Sciatic nerve (tissue), 2 donors: ENCODE results near the gene PEAK1. TPM values are rescaled to one million over a fixed set of nuclear protein-coding genes. Genes with fewer than 3 reads are reported as not detected.

ENCODE experiments used
- ATAC-seq: fragments of 200-7000 bp; cut with Tn5 transposase; one replicate; pipeline ENCODE4 v1.9.1; 2020; ENCODE audit warnings: mild to moderate bottlenecking, moderate library complexity
- DNase-seq: peaks from one replicate; pipeline ENCODE4 v3.0.0-alpha.2; 2020; ENCODE audit warnings: low spot score
- intact Hi-C: fragments of 100-400 bp; cut with DNase I; formaldehyde crosslinking; loops from one replicate; pipeline ENCODE4 v1.14.2; 2022
- total RNA-seq: library from RNA; stranded (reverse); fragmentation: NEBNext Ultra II Directional; extraction: Animal tissue kit (Norgen Biotek cat#: 25700); gene quantifications from one replicate; pipeline ENCODE4 v1.2.1, GENCODE V29; 2021
- donor health status: DM: no; HTN: no; CAD: no.
- donor health status: DM: no; HTN: no; CAD: no.

PEAK1 gene
- total RNA-seq, 1 donor from 2014 or later = 154 TPM

- intact Hi-C loops = no loop called here
These were observed 352.8 kb downstream of the PEAK1 start for GRCh38 chr15:77066971-77067690.

GRCh38 chr15:77064539-77065308 is 355.2 kb downstream of the PEAK1 start:
- ATAC-seq (no peak), DNase-seq (no peak)
- intact Hi-C loops = no loop called here

More at GRCh38 chr15:77066971-77067690, 352.8 kb downstream of the PEAK1 start:
- DNase-seq (no peak), ATAC-seq (no peak)

GRCh38 chr15:77064063-77064462 is 355.8 kb downstream of the PEAK1 start:
- ATAC-seq (no peak), DNase-seq (no peak)
- intact Hi-C loops = no loop called here

GRCh38 chr15:77063249-77063648 is 356.7 kb downstream of the PEAK1 start:
- ATAC-seq (no peak), DNase-seq (no peak)
- intact Hi-C loops = no loop called here

- intact Hi-C loops = no loop called here
- no peak for DNase-seq
- peak; percentile 76 for ATAC-seq
These were observed 359.4 kb downstream of the PEAK1 start for GRCh38 chr15:77060546-77060945.

GRCh38 chr15:77059786-77060361 is 360.0 kb downstream of the PEAK1 start:
- DNase-seq (no peak), ATAC-seq (no peak)
- intact Hi-C loops = no loop called here

GRCh38 chr15:77058468-77058867 is 361.4 kb downstream of the PEAK1 start:
- intact Hi-C loops = no loop called here
- ATAC-seq (no peak), DNase-seq (no peak)

- intact Hi-C loops = no loop called here
- ATAC-seq (no peak), DNase-seq (no peak)
These were observed 362.2 kb downstream of the PEAK1 start for GRCh38 chr15:77057685-77058084.

GRCh38 chr15:77057072-77057471 is 362.8 kb downstream of the PEAK1 start:
- intact Hi-C loops = no loop called here
- ATAC-seq (no peak), DNase-seq (no peak)

GRCh38 chr15:77053709-77054108 is 366.2 kb downstream of the PEAK1 start:
- DNase-seq = no peak
- ATAC-seq = no peak
- intact Hi-C loops = no loop called here

- DNase-seq (no peak), ATAC-seq (no peak)
- intact Hi-C loops = no loop called here
These were observed 367.3 kb downstream of the PEAK1 start for GRCh38 chr15:77052556-77052955.

Other genes starting within 250 kb of the PEAK1 start
- gene HMG20A, start 784 bp upstream of the PEAK1 start, total RNA-seq = 52.5 TPM
- gene LINGO1, start 212.8 kb upstream of the PEAK1 start, total RNA-seq = 5.3 TPM